ENCODE measurements around the gene B9D1.

The B9D1 gene, protein sequence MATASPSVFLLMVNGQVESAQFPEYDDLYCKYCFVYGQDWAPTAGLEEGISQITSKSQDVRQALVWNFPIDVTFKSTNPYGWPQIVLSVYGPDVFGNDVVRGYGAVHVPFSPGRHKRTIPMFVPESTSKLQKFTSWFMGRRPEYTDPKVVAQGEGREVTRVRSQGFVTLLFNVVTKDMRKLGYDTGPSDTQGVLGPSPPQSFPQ

GRCh38 chr17:19362277-19363113, at the start of gene B9D1:
B9D1 (minus strand) TSS chr17:19362723; CDS start chr17:19362569, 154 bp downstream.
- peak; percentile 56 for DNase-seq

GRCh38 chr17:19411631-19412030, 49.1 kb upstream of the B9D1 start:
- DNase-seq, result no peak

GRCh38 chr17:19410875-19411620, 48.5 kb upstream of the B9D1 start, which contains the start of gene RNF112:
RNF112 (plus strand) TSS chr17:19411232; CDS start chr17:19411409, 177 bp downstream.
- no peak for DNase-seq

DNA sequence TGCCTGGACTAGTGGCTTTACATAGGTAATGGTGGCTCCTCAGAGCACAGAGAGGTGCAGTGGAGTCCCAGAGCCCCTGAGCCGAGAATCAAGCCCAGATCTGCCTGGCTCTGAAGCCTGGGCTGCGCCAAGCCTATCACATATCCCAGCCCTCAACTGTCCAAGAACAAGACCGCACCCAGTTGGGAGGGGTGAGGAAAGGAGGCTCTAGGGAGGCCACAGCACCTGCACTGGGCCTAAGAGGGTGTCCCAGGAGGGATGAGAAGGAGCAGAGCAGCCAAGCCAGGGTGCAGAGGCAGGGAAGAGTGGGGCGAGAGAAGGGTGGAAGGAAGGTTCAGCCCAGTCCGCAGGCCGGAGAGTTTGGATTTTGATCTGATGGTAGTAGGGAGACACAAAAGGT, 47.6 kb upstream of the B9D1 start:
- no peak for DNase-seq

DNA sequence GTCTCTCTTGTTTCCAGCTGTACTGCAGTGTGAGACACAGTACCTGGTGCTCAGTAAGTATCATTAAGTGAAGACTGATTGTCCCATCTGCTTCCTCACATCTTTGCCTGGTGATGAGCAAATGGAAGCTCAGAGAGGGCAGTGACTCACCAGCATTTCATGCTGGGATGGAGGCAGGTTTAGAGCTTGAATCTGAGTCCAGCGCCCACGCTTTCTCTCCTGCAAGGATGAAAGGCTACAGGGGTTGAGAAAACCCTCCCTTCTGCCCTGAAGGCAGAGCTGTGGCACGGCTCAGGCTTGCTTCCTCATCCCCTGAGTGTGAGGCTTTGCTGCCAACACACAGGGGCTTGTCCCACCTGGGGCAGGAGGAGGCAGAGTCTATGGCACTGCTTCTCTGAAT, 47.0 kb upstream of the B9D1 start:
- no peak for DNase-seq

DNA sequence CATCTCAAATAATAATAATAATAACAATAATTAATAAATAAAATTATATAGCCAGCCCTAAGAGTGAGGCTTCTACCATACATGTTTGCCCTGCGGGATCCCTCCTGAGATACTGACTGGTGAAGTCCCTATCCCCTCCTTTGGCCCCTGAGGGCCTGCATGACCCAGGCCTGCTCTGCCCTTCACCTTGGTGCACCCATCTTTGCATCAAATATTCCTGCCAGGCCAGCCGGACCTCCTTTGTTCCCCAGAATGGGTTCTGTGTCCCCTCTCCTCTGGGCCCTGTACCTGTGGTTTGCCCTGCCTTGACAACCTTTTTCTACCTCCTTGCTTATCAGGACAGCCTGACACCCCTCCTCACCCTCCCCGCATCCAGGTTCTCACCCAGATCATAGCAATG, 46.5 kb upstream of the B9D1 start:
- DNase-seq, result no peak

- DNase-seq, result no peak
Measured at GRCh38 chr17:19408346-19408710, 45.8 kb upstream of the B9D1 start.

GRCh38 chr17:19407601-19408345, 45.2 kb upstream of the B9D1 start:
- DNase-seq, result no peak

DNA sequence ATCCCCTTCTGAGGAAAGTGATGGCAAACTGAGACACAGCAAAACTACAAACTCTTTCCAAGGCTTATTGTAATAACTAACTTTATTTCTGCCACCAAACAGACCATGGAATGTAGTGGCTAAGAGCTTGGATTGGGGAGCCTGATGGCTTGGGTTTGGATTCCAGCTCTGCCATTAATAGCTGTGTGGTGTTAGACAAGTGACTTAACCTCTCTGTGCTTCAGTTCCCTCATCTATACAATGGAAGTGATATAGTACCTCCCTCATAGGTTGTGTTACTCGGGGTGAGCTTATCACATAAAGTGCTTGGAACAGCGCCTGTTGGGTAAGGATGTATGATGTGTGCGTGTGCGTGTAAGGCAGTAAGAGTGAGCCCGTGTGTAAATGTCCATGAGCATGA, 42.6 kb upstream of the B9D1 start:
- DNase-seq, result no peak

DNA sequence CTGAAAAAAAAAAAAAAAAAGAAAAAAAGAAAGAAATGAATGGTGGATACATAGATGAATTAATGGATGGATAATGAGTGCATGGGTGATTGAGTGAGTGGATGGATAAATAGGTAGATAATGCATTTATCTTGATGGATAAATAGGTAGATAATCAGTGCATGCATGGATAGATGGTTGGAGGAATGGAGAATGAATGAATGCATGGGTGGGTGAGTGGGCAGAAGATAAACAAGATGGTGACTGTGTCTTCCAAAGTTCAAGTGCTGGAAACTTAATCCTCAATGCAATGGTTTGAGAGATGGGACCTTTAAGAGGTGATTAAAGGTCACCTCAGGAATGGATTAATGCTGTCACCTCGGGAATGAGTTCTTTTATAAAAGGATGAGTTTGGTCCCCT, 41.7 kb upstream of the B9D1 start:
- no peak for DNase-seq

- DNase-seq, result no peak
Measured at GRCh38 chr17:19403021-19403420, 40.5 kb upstream of the B9D1 start.

GRCh38 chr17:19402171-19402570, 39.6 kb upstream of the B9D1 start:
- DNase-seq, result no peak

- DNase-seq, result no peak
Measured at GRCh38 chr17:19401321-19402010, 38.9 kb upstream of the B9D1 start.

DNA sequence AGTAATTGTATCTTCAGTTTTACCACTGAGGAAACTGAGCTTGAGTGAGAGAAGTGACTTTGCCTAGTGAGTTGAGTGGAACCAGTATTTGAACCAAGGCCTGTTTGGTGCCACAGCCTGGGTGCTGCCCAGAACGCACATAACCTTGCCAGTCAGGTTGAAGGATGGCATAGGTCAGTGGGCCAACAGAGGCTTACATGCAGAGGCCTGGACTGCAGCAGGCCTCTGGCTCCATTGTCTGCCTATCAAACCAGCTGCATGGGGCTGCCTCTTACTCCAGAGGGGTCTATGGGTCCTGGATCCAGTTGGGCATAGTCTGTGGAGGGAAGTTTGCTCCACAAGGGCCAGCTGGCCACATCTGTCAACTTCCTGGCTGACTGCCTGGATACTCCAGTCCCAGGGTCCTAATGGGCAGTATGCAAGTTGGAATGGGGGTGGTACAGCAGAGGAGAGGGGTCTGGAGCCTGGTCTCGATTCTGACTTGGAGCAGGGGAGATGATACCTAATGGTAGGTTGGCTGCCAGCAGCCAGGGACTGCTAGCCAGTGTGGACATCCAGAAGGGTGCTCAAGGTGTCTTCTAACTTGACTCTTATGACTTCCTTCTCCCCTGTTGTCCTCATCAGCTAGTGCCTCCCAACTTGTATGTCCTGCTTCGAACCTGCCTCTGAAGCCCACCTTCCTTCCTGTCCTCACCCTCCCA, 37.4 kb upstream of the B9D1 start:
- no peak for DNase-seq

DNA sequence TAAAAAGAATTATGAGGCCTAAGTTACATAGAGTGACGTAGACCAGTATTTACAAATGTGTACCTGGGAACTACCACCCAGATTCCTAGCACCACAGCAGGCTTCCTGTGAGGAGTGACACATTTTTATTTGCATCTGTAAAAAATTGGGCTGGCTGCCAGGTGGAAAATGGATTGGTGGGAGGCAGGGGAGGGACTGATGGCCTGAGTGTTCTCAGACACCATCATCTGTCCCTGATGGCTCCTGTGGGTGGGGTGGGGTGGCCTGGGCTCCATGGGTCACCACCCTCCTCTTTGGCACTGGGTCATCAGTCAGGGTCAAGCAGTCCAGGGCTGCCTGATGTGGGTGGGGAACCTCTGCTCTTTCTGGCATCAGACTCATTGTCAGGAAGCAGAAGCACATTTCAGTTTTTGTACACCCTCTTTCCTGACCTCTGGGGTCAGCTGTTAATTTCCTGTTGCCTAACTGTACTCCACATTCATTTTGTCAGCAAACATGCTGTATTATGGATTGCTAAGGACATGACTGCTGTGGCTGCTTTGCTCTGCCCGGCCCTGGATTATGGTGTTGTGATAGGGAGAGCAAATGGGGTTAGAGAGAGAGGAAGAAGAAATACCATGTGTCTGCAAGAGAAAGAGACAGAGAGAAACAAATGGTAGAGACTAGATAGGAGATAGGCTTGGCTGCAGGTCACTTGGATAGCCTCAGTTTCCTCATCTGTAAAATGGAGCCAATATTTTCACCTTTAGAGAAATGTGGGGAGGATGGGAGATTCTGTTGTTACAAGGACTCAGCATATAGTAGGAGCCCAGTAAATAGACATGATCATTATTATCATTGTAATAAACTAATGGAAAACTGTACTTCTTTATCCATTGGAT, 36.0 kb upstream of the B9D1 start:
- DNase-seq, result peak; percentile 0

DNA sequence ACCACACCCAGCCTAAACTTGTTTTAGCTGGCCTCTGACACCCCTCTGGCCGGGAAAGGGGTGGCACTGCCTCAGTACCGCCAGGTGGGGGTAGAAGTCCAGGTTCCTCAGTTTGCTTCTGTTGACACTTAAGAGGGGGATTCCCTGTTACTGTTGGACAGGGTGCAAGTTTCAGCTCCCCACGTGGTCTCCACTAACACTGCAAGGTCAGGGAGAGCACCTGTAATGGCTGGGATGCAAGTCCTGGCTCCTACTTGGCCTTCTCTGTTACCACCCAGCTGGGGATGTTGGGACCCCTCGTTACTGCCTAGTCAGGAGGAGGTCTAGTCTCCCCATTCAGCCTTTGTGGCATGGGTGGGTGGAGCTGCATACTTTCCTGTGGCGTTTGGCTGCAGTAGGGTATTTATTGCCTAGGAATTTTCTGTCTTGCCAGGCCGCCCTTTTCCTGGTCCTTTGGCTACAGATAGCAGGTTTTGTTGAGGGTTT, 35.1 kb upstream of the B9D1 start:
- no peak for DNase-seq

DNA sequence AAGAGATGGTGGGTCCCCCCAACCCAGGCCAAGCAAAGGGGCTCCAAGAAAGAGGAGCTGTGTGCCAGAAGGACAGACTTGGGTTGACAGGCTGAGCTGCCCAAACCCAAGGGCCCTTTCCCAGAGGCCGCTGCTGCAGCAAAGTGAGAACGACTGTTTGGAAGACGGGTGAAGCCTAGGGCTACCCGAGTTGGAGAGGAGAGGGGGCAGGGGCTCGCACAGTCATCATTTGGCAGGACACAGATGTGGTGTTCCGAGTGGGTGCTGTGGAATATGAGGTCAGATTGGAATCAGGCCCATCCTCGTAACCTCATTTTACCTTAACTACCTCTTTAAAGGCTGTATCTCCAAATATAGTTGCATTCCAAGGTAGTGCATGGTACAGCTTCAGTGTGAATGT, 29.8 kb upstream of the B9D1 start:
- no peak for DNase-seq

DNA sequence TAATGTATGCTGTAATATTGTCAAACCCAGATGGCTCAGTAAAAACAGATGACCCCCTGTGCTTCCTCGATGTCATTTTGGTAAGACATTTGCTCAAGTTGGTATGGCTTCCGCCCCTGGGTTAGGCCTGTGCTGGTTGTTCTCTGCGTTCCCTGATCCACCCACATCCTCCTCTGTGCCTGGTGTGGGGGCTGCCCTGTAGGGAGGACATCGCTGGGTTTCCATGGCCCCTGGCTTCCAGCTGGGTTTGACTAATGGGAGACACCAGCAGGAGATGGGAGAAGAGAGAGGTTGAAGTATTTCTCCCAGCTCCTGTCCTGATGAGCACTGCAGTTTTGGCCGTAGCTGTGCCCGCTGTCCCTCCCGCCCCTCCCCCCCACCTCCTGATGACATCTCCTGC, 28.9 kb upstream of the B9D1 start:
- DNase-seq, result no peak

- DNase-seq, result no peak
Measured at GRCh38 chr17:19390951-19391350, 28.4 kb upstream of the B9D1 start.

Data from KG1 (cell line).